Keratinocyte (primary cell): ENCODE measurements around the gene KRT73.

ENCODE experiments used
- EZH2 ChIP-seq: IDR thresholded peaks from one replicate; pipeline ENCODE4 v1.6.1; 2012; ENCODE audit warnings: inconsistent platforms, mild to moderate bottlenecking, low read length, moderate library complexity
- TF ChIP-seq, protein P1 (sequence below), 3 experiments: IDR thresholded peaks in 1 of 3; conservative IDR thresholded peaks in 1 of 3; optimal IDR thresholded peaks in 1 of 3; 2 replicates in 2 of 3; 3 replicates in 1 of 3; pipeline versions ENCODE3 to v1.5.1; 2011; ENCODE audit warnings: low read length in 3 of 3, mild to moderate bottlenecking in 3 of 3, moderate library complexity in 2 of 3, control low read depth in 1 of 3, inconsistent platforms in 1 of 3; ENCODE audit not compliant: insufficient read depth in 2 of 3; ENCODE audit errors: extremely low read depth in 1 of 3

DNA sequence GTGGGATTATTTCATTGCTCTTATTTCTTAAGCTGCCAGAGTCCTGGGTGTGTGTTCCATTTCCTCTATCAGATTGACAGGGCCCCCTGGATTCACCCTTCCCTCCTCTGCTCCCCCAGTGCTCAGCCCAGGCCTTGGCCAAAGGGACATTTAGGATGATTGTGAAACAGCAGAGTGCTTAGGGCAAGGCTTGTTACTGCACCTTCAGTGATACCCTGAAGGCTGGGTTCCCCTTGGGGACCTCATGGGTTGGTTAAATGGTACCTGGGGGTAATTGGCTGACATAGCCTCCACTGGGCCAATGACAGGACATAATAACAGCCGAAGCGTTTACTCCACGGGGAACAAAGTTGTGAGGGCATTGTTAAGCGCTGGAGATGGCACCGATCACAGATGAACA, 15.8 kb downstream of the KRT73 start:
- TF ChIP-seq, protein P1, sequence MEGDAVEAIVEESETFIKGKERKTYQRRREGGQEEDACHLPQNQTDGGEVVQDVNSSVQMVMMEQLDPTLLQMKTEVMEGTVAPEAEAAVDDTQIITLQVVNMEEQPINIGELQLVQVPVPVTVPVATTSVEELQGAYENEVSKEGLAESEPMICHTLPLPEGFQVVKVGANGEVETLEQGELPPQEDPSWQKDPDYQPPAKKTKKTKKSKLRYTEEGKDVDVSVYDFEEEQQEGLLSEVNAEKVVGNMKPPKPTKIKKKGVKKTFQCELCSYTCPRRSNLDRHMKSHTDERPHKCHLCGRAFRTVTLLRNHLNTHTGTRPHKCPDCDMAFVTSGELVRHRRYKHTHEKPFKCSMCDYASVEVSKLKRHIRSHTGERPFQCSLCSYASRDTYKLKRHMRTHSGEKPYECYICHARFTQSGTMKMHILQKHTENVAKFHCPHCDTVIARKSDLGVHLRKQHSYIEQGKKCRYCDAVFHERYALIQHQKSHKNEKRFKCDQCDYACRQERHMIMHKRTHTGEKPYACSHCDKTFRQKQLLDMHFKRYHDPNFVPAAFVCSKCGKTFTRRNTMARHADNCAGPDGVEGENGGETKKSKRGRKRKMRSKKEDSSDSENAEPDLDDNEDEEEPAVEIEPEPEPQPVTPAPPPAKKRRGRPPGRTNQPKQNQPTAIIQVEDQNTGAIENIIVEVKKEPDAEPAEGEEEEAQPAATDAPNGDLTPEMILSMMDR (optimal IDR thresholded peaks at IDR 0.05 in 1 of 3, IDR thresholded peaks at IDR 0.05 in 1 of 3, conservative IDR thresholded peaks at IDR 0.05 in 1 of 3; ENCODE audit: extremely low read depth in 1 of 3, insufficient read depth in 2 of 3, low read length in 3 of 3), result no peak
- no peak for TF ChIP-seq EZH2
